HEK293 (cell line): ENCODE measurements around the gene ZBTB25.

Experiments used
- GLIS2 ChIP-seq: fragments of 450-650 bp; formaldehyde crosslinking; IDR thresholded peaks from 2 replicates; pipeline ENCODE4 v1.5.1; 2016; ENCODE audit warnings: missing biosample characterization, missing genetic modification characterization
- HOXC10 ChIP-seq: sonication (generic); formaldehyde crosslinking; IDR thresholded peaks from 2 replicates; pipeline ENCODE4 v1.8.1; 2023; ENCODE audit warnings: mild to moderate bottlenecking, missing genetic modification reagents
- INSM2 ChIP-seq: fragments of 450-650 bp; formaldehyde crosslinking; IDR thresholded peaks from 2 replicates; pipeline ENCODE4 v1.5.1; 2016; ENCODE audit warnings: missing biosample characterization, missing genetic modification characterization
- KLF16 ChIP-seq: fragments of 450-650 bp; formaldehyde crosslinking; IDR thresholded peaks from 2 replicates; pipeline ENCODE4 v1.5.1; 2017; ENCODE audit warnings: missing biosample characterization, missing genetic modification characterization
- KLF9 ChIP-seq: fragments of 450-650 bp; formaldehyde crosslinking; IDR thresholded peaks from 2 replicates; pipeline ENCODE4 v1.5.1; 2016; ENCODE audit warnings: missing biosample characterization, missing genetic modification characterization, low read depth
- REST ChIP-seq: fragments of 450-650 bp; formaldehyde crosslinking; IDR thresholded peaks from 2 replicates; pipeline ENCODE4 v1.5.1; 2016; ENCODE audit warnings: missing biosample characterization, missing genetic modification characterization
- SALL2 ChIP-seq: fragments of 450-650 bp; formaldehyde crosslinking; IDR thresholded peaks from 2 replicates; pipeline ENCODE4 v1.5.0; 2017; ENCODE audit warnings: missing biosample characterization, mild to moderate bottlenecking, missing genetic modification characterization, borderline replicate concordance
- SP7 ChIP-seq: fragments of 450-650 bp; formaldehyde crosslinking; IDR thresholded peaks from 2 replicates; pipeline ENCODE4 v1.5.1; 2016; ENCODE audit warnings: missing biosample characterization, missing genetic modification characterization
- TCF7L2 ChIP-seq: IDR thresholded peaks from 2 replicates; pipeline ENCODE4 v1.6.1; 2011; ENCODE audit warnings: low read depth, mild to moderate bottlenecking, inconsistent platforms, low read length, moderate library complexity, borderline replicate concordance
- YY1 ChIP-seq: fragments of 450-650 bp; formaldehyde crosslinking; IDR thresholded peaks from 2 replicates; pipeline ENCODE4 v1.5.1; 2018; ENCODE audit warnings: missing biosample characterization, missing genetic modification characterization
- ZNF24 ChIP-seq: fragments of 450-650 bp; formaldehyde crosslinking; IDR thresholded peaks from 2 replicates; pipeline ENCODE4 v1.5.1; 2016; ENCODE audit warnings: missing biosample characterization, missing genetic modification characterization
- ZNF248 ChIP-seq: fragments of 450-650 bp; formaldehyde crosslinking; IDR thresholded peaks from 2 replicates; pipeline ENCODE4 v1.5.1; 2017; ENCODE audit warnings: missing biosample characterization, missing genetic modification characterization
- ZNF266 ChIP-seq: fragments of 450-650 bp; formaldehyde crosslinking; IDR thresholded peaks from 2 replicates; pipeline ENCODE4 v1.5.1; 2016; ENCODE audit warnings: missing biosample characterization, missing genetic modification characterization, low read depth
- ZNF280C ChIP-seq: fragments of 450-650 bp; formaldehyde crosslinking; IDR thresholded peaks from 2 replicates; pipeline ENCODE4 v1.5.1; 2016; ENCODE audit warnings: missing biosample characterization, missing genetic modification characterization
- ZNF449 ChIP-seq: fragments of 450-650 bp; formaldehyde crosslinking; IDR thresholded peaks from 2 replicates; pipeline ENCODE4 v1.5.1; 2017; ENCODE audit warnings: missing biosample characterization, mild to moderate bottlenecking, missing genetic modification characterization, moderate library complexity
- ZNF501 ChIP-seq: fragments of 450-650 bp; formaldehyde crosslinking; IDR thresholded peaks from 2 replicates; pipeline ENCODE4 v1.5.1; 2016; ENCODE audit warnings: missing biosample characterization, missing genetic modification characterization
- ZNF555 ChIP-seq: fragments of 450-650 bp; formaldehyde crosslinking; conservative IDR thresholded peaks from 2 replicates; pipeline ENCODE4 v1.5.1; 2017; ENCODE audit warnings: missing biosample characterization, mild to moderate bottlenecking, missing genetic modification characterization, inconsistent platforms
- ZNF560 ChIP-seq: fragments of 450-650 bp; formaldehyde crosslinking; IDR thresholded peaks from 2 replicates; pipeline ENCODE4 v1.5.1; 2017; ENCODE audit warnings: missing biosample characterization, missing genetic modification characterization, borderline replicate concordance
- ZNF610 ChIP-seq: fragments of 450-650 bp; formaldehyde crosslinking; IDR thresholded peaks from 2 replicates; pipeline ENCODE4 v1.5.1; 2016; ENCODE audit warnings: missing biosample characterization, missing genetic modification characterization, borderline replicate concordance
- ZNF629 ChIP-seq: fragments of 450-650 bp; formaldehyde crosslinking; IDR thresholded peaks from 2 replicates; pipeline ENCODE4 v1.5.1; 2017; ENCODE audit warnings: missing biosample characterization, missing genetic modification characterization
- ZNF639 ChIP-seq: fragments of 450-650 bp; formaldehyde crosslinking; IDR thresholded peaks from 2 replicates; pipeline ENCODE4 v1.5.1; 2016; ENCODE audit warnings: missing biosample characterization, missing genetic modification characterization
- ZNF692 ChIP-seq: fragments of 450-650 bp; formaldehyde crosslinking; IDR thresholded peaks from 2 replicates; pipeline ENCODE4 v1.5.1; 2016; ENCODE audit warnings: missing biosample characterization, missing genetic modification characterization
- ZNF791 ChIP-seq: fragments of 450-650 bp; formaldehyde crosslinking; IDR thresholded peaks from 2 replicates; pipeline ENCODE4 v1.5.1; 2016; ENCODE audit warnings: missing biosample characterization, missing genetic modification characterization
- ZNF792 ChIP-seq: fragments of 450-650 bp; formaldehyde crosslinking; IDR thresholded peaks from 2 replicates; pipeline ENCODE4 v1.5.1; 2016; ENCODE audit warnings: missing biosample characterization, missing genetic modification characterization
- ZSCAN18 ChIP-seq: fragments of 450-650 bp; formaldehyde crosslinking; IDR thresholded peaks from 2 replicates; pipeline ENCODE4 v1.5.1; 2016; ENCODE audit warnings: missing biosample characterization, missing genetic modification characterization

ZBTB25 gene

GRCh38 chr14:64503434-64504309, at the start of gene ZBTB25 (continued):
- no peak for TF ChIP-seq ZNF692 (tag by site-specific recombination)
- no peak for TF ChIP-seq ZNF449 (tag by site-specific recombination)
- peak; percentile 42; the same call in 1 of the 2 replicates for TF ChIP-seq YY1 (tag by site-specific recombination)
- TF ChIP-seq ZNF280C, result no peak
- no peak for TF ChIP-seq TCF7L2
- no peak for TF ChIP-seq ZNF266 (tag by site-specific recombination)
- peak; percentile 44; the same call in 1 of the 2 replicates for TF ChIP-seq KLF9
- TF ChIP-seq ZNF610 (tag by site-specific recombination), result peak; percentile 56; the same call in 1 of the 2 replicates
- TF ChIP-seq ZNF555, result no peak
- TF ChIP-seq ZSCAN18, result no peak
- peak; percentile 26; the same call in 1 of the 2 replicates for TF ChIP-seq GLIS2 (tag by site-specific recombination)
- 0 out of 2 replicates have a peak, but pooled peaks have one; percentile 42 for TF ChIP-seq INSM2
- no peak for TF ChIP-seq ZNF791 (tag by site-specific recombination)
- TF ChIP-seq ZNF639, result no peak
- peak; percentile 33; the same call in 1 of the 2 replicates for TF ChIP-seq ZNF629 (tag by site-specific recombination)
- TF ChIP-seq KLF16, result 0 out of 2 replicates have a peak, but pooled peaks have one; percentile 53
- peak; percentile 80 for TF ChIP-seq ZNF501 (tag by site-specific recombination)
- TF ChIP-seq ZNF560 (tag by site-specific recombination), result no peak
- TF ChIP-seq SALL2 (tag by site-specific recombination), result no peak
- no peak; the same call in 1 of the 2 replicates for TF ChIP-seq SP7 (tag by site-specific recombination)
- no peak; the same call in 1 of the 2 replicates for TF ChIP-seq REST (tag by site-specific recombination)
- TF ChIP-seq ZNF248 (tag by site-specific recombination), result no peak
- TF ChIP-seq ZNF792, result no peak
- 0 out of 2 replicates have a peak, but pooled peaks have one; percentile 19 for TF ChIP-seq ZNF24
- no peak; the same call in 1 of the 2 replicates for TF ChIP-seq HOXC10 (CRISPR knock-in tag)
